ENCODE data around the gene MRPL46.

The MRPL46 gene

DNA sequence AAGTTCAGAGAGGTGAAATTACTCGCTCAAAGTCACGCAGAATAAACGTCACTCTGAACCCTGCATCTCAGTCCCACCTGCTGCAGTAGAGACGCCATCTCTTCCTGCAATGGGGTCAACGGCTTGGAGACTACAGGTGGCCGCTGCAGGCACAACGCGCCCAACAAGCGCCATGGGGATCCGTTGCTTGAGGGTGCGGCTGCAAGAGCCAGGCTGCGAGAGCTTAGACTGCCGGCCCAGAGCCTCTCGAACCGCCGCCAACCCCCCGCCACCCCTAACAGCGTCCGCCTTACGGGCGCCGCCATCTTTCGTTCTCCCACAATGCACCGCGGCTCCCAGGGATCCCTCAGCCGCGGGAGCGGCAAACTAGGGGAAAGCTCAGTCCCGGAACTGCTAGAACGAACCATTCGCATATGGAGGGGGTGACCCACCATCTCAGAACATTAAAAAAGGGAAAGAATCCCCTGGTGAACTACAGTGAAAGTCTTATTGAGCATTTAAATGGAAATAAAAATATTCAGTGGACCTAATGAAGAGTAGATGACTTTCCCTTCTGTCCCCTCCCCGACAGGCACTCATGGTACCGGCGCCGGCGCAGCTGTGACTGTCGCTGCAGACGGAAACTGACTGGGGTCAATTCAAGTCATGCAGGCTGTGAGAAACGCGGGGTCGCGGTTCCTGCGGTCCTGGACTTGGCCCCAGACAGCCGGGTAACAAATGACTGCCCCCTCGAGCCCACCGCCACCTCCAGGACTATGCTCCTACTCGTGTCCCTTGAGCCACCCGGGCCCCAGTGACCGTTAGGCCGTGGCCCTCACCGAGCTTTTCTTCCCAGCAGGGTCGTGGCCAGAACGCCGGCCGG lies at the start of gene MRPL46, which contains the start of gene MRPS11:
TSS of gene MRPL46 (minus strand) at position 316 of the 862 bp plus-strand sequence. CDS start at position 305, 11 bp downstream.
TSS of gene MRPS11 (plus strand) at position 636 of the 862 bp plus-strand sequence. CDS start at position 646, 10 bp downstream.
- peak; percentile 88 to 93 for DNase-seq

DNA sequence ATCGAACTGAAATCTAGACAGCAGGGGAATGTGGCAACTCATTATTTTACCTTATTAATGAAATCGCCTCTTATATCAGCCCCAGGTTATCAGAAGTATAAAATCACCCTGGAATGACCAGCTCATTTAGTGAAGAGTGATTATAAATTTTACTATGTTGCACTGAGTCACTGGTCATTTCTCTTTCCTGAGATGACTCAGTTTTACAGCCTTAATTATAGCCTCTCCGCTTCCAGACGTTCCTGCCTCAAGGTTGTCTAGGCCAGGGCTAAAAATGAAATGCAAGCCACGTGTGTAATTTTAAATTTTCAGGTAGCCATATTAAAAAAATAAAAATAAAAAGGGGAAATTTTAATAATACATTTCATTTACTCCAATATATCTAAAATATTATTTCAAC lies 46.0 kb upstream of the MRPL46 start:
- DNase-seq = no peak

DNA sequence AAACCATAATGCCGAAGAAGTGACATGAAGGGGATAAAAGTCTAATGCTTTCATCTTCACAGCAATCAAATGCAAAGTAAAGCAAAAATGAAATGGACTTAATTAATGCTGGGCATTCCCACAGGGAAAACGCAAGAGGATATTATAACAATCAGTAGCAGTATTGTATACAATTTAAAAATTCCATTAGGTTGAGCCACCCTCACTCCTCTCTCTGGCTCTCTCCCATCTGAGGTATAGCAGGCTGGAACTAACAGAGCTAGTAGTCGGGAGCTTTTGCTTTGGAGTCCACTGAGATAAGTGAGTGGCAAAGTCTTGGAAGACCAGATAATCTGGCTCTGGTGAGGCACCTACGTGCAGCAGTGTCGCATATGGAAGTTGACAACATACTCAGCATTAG lies 45.4 kb upstream of the MRPL46 start:
- DNase-seq = no peak

DNA sequence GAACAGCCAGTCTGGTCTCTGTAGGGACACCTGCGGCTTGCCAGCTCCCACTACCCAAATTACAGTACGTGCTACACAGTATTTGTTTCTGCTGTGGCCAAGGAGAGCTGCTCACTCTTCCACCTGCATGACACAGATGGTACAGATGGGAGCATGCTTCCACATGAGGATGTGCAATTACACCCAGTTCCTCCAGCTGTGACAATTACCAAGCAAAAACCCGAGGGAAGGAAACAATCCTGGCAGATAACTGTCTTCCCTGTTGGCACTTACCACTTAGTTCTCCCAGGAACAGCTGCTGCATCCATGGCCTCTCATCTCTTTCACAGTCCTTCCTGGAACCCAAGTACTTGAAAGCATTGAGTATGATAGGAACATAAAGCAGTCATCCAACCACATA lies 44.9 kb upstream of the MRPL46 start:
- no peak for DNase-seq

DNA sequence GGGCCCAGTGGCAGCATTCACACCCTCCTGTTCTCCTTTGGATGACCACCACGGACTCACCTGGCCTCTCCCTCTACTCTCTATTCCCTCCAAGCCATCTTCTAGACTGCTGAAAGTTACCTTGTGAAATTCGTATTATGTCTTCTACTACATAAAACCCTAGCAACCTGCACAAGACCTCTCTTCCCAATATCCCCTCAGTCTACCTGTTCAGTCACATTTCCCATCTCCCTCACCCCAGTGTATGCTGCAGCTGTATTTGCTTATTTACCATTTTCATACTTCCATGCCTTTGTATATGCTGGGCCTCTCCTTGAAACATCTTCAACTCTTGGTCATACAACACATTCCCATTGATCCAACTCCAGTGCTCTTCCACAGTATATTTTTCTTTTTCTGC lies 44.0 kb upstream of the MRPL46 start:
- no peak for DNase-seq

DNA sequence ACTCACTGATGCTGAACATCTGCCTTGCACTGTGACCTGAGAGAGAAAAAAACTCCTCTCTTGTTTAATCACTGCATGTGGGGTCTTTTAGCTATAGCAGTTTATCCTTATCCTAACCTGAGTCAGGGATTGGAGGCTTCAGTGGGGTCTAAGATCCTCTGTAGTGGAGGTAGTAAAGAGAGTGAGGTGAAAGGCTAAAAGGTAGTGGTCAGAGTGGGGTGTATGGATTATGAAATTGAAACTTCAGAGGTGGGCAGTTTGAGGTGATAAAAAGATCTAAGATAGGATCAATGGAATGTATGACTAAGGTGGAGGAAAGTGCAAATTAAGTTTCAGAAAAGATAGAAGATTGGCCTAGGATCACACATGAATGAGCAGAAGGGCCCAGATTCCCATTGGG lies 42.8 kb upstream of the MRPL46 start:
- no peak for DNase-seq

DNA sequence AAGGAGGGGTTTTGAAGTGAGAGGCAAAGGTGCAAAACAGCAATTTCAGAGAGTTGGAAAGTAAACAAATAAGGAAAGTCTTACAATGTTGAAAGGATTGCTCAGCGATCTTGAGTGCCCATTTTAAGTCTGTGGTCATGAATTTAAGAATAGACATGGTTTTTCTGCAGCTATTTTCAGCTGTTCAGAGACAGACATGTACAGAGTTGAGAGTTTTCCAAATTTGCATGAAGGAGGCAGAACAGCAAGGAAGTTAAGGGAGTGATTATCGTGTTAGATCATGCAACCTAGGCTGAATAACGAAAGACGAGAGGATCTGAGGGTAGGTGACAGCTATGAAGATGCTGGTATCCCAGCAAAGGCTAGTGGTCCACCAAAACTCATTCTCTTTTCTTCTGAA lies 42.1 kb upstream of the MRPL46 start:
- DNase-seq = no peak

DNA sequence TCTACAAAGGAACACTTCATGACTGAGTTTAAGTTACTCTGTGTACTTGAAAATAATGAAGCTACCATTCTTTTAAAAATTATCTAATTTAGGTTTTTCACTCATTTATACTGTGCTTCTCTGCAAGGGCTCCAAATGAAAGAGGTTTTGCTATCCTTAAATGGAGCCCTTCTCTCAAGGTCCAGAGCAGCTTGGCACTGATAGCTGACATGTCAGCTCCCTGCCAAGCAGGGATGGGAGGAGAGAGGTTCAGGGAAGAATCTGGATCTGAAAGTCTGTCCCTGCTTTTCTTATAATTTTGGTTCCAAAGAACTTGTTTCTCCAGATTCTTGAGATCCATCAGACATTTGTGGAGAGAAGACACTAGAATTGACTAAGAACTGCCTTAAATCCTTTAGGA lies 39.4 kb upstream of the MRPL46 start:
- DNase-seq = no peak

DNA sequence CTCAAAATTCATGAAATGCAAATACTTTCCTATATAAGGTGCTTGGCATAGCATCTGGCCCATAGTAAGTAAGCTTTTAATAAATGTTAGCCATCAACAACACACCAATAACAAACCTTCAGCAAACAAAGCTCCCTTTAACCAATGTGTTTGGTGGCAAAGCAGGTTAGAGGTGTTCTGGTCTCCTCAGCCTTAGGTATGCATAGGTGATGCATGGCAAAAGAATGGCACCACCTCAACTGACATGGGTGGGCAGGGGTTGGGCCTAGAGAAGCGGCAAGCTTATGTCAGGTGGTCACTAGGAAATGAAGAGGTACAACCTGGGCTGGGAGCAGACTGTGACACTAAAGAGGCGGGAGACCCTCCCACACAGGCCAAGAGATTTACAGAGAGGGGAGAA lies 38.5 kb upstream of the MRPL46 start:
- DNase-seq = no peak

DNA sequence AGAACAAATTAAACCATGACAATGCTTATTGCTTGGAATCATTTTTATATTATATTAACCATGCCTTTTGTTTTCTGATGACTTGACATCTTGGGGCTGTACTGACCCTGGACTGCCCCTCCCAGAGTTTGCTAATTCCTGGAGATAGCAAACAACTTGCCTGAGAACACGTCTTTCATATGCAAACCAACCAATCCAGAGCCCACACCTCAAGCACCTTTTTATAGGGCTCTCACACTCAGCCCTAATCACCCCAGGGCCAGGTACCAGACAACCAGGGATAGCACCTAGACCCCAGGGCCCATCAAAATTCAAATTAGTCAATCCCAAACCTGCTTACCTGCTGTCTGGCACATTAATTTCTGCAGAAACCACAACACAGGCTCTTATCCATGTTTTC lies 37.3 kb upstream of the MRPL46 start:
- DNase-seq = no peak

DNA sequence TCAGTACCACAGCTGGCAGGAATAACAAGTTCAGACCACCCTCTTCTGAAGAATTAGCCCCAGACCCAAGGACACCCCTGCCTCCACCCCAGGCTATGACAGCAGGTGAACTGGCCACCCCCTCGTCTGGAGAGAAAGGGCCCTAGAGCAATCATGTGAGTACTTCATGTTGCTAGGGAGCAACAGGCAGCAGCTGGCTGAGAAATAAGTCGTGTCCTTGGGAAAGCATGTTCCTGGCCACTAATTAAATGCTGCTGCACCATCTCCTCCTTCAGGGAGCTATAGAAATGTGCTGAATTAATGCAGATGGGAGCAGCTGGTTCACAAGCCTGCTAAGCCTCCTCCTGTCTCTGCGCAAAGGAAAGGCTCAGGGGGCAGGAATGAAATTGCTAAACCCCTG lies 31.8 kb upstream of the MRPL46 start:
- DNase-seq = no peak

DNA sequence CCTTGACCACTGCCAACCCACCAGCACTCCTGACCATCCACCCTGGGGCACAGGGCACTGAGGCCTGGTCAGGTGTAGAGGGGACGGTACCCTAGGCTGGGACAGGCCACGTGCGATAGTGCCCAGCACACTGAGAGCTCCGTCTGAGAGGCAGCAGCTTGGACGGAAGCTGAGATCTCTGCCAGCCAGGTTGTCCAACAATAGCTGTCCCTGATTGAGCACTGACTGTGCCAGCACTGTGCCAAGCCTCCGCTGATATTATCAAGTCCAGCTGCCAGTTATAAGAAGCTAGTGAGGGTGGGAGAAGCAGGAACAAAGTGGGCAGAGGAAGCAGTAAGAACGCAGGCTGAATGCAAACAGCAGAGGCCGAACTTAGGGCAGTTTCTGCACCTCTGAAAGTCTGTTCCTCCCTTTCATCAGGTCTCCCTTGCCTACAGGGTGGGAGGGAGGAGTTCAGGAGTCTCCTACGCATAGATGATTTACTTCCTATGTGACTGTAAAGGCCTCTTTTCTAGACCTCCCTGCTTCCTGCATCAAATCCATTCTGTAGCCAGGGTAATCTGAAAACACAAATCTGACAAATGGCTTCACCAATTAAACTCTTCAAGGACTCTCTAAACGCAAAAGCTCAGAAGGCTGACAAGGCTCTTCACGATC lies 30.0 kb upstream of the MRPL46 start:
- no peak for DNase-seq

DNA sequence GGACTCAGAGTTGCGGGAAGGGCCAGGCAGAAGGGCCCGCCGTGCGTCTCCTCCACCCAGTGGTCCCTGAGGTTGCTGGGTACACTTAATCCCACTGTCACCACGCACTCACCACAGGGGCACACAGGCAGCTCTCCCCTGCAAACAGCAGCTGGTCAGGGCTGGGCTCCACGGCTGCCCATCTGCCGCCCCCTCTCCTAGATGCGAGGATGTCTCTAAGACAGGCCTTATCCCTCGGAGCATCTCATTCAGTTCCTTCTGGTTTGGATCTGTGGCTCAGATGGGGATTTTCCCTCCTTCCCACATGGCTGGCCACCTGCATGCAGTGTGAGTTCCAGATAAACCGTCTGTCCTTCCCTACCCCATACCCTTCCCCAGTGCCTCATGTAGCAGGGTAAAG lies 26.7 kb upstream of the MRPL46 start:
- DNase-seq = no peak

DNA sequence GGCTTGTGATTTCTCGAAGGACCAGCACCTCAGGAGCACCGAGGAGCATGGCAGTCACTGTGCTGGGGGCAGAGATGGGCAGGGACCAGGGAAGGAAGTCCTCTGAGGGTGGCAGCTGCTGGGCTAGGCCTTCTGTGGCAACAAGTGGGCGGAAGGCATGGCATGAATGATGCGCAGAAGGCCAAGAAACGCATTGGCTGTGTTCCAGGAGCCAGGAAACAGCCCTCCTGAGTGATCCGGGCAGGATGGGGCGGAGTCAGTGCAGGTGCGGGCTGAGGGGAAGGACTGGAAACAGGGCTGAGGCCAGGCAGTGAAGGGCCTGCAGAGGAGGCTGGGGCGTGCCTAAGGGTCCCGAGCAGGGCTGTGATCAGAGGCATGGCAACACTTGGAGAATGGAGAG lies 24.0 kb upstream of the MRPL46 start:
- DNase-seq = no peak

DNA sequence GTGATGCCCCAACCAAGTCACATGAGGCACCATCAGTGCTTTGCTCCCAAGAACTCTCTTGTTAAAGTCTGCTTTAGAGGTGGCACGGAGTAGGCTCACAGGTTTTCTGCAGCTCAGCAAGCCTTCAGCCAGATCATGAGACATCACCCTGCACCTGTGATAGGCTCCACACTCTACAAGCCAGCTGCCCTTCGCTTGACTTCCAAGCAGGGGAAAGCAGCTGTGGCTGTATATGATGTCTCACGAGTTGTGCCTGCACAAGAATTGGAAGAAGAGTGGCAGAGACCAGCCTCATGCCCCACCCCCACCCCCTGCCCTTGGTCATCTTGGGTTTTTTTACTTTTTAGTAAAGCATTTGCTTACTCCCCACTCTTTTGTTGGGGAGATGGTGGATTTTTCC lies 22.8 kb upstream of the MRPL46 start:
- DNase-seq = no peak

DNA sequence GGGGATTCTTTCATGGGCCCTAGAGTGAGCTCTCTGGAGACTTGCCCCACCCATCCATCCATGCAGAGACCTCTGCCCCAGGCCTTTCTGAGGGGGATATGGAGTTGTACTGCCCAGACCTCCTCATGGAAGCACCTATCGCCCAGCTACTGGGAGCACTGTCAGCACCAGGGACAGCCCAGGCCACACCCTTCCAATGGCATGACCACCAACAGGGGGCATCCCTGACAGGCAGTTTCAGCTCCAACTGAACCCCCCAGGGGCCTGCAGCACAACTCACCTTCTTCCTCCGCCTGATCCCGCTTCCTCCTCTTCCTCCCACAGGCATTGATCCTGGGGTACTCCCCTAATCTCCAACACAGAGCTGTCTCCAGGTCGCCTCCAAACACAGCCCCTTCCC lies 22.1 kb upstream of the MRPL46 start:
- no peak for DNase-seq

DNA sequence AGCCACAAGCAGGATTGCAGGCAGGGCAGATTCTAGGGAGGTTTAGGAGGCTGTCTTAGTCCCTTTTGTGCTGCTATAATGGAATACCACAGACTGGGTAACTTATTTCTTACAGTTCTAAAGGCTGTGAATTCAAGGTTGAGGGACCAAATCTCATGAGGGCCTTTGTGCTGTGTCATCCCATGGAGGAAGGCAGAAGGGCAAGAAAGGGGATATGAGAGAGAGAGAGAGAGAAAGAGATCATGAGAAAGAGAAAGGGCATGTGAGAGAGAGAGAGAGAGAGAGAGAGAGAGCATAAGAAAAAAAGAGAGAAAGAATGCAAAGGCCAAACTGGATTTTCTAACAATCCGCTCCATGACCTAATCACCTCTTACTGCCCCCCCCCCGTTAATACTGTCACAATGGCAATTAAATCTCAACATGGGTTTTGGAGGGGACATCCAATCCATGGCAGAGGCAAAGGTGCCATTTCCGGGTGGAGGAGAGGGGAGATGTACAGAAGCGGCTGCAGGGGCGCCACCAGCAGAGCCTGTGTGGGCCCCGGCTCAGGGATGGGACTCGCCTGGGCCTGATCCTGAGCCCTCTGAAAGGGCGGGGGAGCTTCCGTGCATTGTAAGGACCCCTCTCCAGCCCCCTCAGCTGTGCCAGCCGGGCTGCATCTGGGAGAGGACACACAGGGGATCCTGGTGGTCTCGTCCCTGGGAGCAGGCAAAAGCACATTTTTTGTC lies 20.8 kb upstream of the MRPL46 start:
- no peak for DNase-seq

DNA sequence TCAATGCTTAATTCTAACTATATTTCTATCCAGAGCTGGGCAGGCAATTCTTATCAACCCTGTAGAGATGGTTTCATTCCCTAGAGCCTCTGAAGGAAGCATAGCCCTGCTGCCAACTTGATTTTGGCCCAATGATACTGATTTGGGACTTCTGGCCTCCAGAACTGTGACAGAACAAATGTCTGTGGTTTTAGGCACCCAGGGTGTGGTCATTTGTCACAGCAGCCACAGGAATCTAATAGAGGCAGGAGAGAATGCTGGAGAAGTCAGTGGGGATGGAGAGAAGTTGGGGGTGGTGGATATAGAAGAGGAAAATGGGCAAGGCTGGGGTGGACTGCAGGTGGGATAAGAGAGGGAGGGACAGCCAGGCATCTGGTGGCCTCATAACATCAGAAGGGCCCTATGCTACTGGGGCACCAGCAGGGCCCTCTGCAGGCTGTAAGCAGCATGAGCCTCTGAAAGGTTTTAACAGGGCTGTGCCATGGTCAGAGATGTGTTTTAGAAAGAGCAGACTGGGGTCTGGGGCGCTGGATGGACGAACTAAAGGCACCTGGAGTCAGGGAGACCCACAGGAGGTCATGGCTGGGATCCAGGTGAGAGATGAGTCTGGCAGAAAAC lies 20.1 kb upstream of the MRPL46 start:
- no peak for DNase-seq

DNA sequence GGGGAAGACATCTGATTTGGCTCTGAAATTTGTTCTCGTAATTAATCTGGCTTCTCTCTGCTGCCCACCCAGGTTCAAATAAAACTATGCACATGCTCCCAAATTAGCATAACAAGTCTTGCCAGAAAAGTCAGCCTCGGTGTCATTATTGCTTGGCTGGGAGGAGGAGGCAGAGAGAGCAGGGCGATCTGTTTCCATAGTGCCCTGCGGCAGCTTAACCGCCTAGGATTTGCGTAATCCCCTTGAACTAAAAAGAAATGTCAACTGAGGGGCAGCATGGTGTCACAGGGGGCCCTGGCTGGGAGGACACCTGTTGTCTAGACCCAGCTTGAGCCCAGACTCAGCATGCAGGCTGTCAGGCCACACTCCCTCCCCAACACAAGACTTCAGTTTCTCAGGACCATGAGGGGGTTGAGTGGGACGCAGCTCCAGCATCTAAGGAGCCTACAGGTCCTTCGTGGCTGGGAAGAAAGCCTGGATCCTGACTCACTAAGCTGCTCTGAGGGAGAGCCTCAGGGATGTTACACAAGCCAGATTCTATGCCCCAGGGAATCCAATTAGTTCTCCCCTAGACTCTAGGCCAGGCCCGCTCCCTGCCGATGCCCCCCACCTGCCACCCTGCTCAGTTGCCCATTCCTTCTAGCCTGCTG lies 17.6 kb upstream of the MRPL46 start:
- no peak for DNase-seq

DNA sequence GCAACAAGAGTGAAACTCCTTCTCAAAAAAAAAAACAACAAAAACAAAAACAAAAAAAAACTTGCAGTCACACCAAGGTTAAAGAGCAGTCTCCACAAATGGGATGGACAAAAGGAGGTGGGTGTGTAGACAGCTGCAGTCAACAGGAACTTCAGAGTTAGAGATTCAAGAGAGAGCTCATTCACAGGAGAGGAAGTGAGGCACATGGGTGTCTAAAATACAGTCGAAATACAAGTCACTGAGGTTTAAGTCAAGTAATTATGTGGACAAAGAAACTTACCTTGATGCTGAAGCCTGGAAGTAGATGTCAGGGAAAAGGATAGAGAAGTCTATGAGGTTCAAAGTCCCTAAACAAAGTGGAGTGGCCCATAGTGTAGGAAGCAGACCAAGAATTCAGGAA lies 15.1 kb upstream of the MRPL46 start:
- DNase-seq = no peak

DNA sequence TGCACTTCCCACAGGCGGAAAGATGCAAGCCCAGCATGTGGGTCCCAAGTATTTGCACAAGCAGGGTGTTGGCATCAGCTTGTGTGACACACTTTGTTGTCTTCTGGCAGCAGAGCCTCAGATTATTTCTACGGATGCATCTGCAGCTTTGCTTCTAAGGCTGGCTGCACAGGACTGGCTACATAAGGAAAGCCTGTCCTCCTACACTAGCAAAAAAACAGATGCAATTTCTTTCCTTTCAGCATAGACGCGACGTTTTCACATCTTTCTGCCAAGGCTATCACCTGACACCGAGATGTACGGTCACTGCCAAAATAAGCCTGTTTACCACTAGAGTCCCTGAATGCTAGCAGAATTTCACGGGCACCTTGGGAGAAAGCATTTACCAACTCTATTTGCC lies 13.8 kb upstream of the MRPL46 start:
- no peak for DNase-seq

DNA sequence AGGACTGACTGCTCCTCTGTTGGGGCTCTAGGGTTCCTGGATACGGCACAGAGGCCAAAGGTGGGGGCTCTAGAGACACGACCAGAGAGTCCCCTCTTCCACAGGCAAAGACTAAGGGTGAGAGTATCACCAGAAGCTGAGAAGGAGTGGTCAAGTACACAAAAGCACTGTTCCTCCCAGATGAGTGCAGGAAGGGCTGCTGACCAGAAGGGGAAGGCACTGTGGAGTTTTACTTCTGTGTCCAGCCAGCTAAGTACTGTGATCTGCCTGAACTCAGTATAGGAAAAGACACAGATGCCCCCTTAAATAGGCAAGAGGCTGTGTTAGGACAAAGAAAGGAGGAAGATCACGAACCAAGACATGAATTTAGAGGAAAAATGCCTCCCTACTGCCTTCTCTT lies 12.0 kb upstream of the MRPL46 start:
- no peak for DNase-seq

DNA sequence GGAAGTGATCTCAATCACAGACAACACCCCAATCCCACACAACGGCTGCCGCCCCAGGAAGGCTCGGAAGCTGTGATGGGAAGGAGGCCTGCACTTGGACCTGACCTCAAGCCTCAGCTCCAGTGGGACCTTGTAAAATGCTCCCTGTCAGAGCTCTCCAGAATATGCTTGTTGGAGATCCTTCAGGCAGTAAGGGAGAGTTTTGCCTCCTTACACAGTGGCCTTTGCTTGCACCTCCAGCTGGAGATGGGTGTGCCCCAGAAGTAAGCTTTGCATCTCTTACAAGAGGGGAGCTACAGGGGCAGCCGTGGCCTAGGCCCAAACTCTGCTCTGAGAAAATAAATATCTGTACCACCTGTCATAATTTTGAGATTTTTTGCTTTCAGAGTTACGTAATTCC lies 10.7 kb upstream of the MRPL46 start:
- no peak for DNase-seq
